OCI-LY1 (cell line): ENCODE results near the gene DENND1A.

Experiments used
- H2AFZ ChIP-seq: fragments of 200-600 bp; sonication (generic), shearing (Covaris generic); 2 replicates; pipeline ENCODE4 v1.6.0; 2014; ENCODE audit warnings: antibody characterized with exemption, mild to moderate bottlenecking, low read length
- H3F3A ChIP-seq: fragments of 200-600 bp; sonication (generic), shearing (Covaris generic); 2 replicates; pipeline ENCODE4 v1.6.0; 2014; ENCODE audit warnings: mild to moderate bottlenecking, antibody characterized with exemption, low read length, moderate library complexity; ENCODE audit not compliant: insufficient read depth
- H3K27ac ChIP-seq: fragments of 200-600 bp; sonication (generic); 2 replicates; pipeline ENCODE4 v1.5.1; 2014; ENCODE audit warnings: low read length, mixed run types, mild to moderate bottlenecking, low read depth; ENCODE audit not compliant: poor library complexity, severe bottlenecking
- H3K27me3 ChIP-seq: fragments of 200-600 bp; sonication (generic); 2 replicates; pipeline ENCODE4 v1.6.0; 2014; ENCODE audit warnings: antibody characterized with exemption, mild to moderate bottlenecking, low read length, moderate library complexity; ENCODE audit not compliant: insufficient read depth
- H3K36me3 ChIP-seq: fragments of 200-600 bp; sonication (generic); 2 replicates; pipeline ENCODE4 v1.6.1; 2014; ENCODE audit warnings: mild to moderate bottlenecking, antibody characterized with exemption, low read length, moderate library complexity, mixed read lengths; ENCODE audit not compliant: insufficient read depth
- H3K4me1 ChIP-seq: fragments of 200-600 bp; sonication (generic); 2 replicates; pipeline ENCODE4 v1.5.1; 2014; ENCODE audit warnings: mild to moderate bottlenecking, low read length, moderate library complexity; ENCODE audit not compliant: insufficient read depth, severe bottlenecking
- H3K4me2 ChIP-seq: fragments of 200-600 bp; sonication (generic), shearing (Covaris generic); 2 replicates; pipeline ENCODE4 v1.6.1; 2014; ENCODE audit warnings: low read length
- H3K4me3 ChIP-seq: fragments of 200-600 bp; sonication (generic); 2 replicates; pipeline ENCODE4 v1.5.1; 2014; ENCODE audit warnings: low read length, low read depth, mild to moderate bottlenecking, mixed read lengths; ENCODE audit not compliant: poor library complexity, severe bottlenecking
- H3K79me2 ChIP-seq: fragments of 200-600 bp; shearing (Covaris generic); 2 replicates; pipeline ENCODE4 v1.6.1; 2016; ENCODE audit warnings: mixed run types, low read length, mixed read lengths; ENCODE audit not compliant: insufficient read depth
- H3K9ac ChIP-seq: fragments of 200-600 bp; sonication (generic), shearing (Covaris generic); 2 replicates; pipeline ENCODE4 v1.6.1; 2014; ENCODE audit warnings: mild to moderate bottlenecking, low read length, mixed read lengths
- H3K9me2 ChIP-seq: fragments of 200-600 bp; sonication (generic), shearing (Covaris generic); 2 replicates; pipeline ENCODE4 v1.6.1; 2014; ENCODE audit warnings: low read depth, mild to moderate bottlenecking, low read length, mixed read lengths
- H3K9me3 ChIP-seq: fragments of 200-600 bp; shearing (Covaris generic); 2 replicates; pipeline ENCODE4 v1.6.1; 2014; ENCODE audit warnings: low read length, mixed read lengths
- H4K20me1 ChIP-seq: fragments of 200-600 bp; sonication (generic), shearing (Covaris generic); 2 replicates; pipeline ENCODE4 v1.6.0; 2016; ENCODE audit warnings: mild to moderate bottlenecking, low read length; ENCODE audit not compliant: insufficient read depth
- EZH2 ChIP-seq: fragments of 200-600 bp; sonication (generic), shearing (Covaris generic); IDR thresholded peaks from 2 replicates; pipeline ENCODE4 v1.8.0; 2017; ENCODE audit warnings: borderline replicate concordance, mixed run types, mild to moderate bottlenecking, antibody characterized with exemption, low read length, moderate library complexity, mixed read lengths
- TF ChIP-seq, protein P1 (sequence below): fragments of 200-600 bp; sonication (generic), shearing (Covaris generic); IDR thresholded peaks from 2 replicates; pipeline ENCODE4 v1.5.1; 2017; ENCODE audit warnings: mild to moderate bottlenecking, antibody characterized with exemption, low read length, moderate library complexity, mixed read lengths

The DENND1A gene

GRCh38 chr9:123392802-123393201 is 537.1 kb downstream of the DENND1A start:
- no peak overlapping the region for H3K4me2 ChIP-seq
- no peaks in the 10 kb centered on the region for H3F3A ChIP-seq
- H4K20me1 ChIP-seq: no peaks in the 10 kb centered on the region
- no peak for TF ChIP-seq EZH2
- TF ChIP-seq, protein P1, sequence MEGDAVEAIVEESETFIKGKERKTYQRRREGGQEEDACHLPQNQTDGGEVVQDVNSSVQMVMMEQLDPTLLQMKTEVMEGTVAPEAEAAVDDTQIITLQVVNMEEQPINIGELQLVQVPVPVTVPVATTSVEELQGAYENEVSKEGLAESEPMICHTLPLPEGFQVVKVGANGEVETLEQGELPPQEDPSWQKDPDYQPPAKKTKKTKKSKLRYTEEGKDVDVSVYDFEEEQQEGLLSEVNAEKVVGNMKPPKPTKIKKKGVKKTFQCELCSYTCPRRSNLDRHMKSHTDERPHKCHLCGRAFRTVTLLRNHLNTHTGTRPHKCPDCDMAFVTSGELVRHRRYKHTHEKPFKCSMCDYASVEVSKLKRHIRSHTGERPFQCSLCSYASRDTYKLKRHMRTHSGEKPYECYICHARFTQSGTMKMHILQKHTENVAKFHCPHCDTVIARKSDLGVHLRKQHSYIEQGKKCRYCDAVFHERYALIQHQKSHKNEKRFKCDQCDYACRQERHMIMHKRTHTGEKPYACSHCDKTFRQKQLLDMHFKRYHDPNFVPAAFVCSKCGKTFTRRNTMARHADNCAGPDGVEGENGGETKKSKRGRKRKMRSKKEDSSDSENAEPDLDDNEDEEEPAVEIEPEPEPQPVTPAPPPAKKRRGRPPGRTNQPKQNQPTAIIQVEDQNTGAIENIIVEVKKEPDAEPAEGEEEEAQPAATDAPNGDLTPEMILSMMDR: no peak
- H3K9me2 ChIP-seq: no peaks in the 10 kb centered on the region
- no peak overlapping the region for H3K27ac ChIP-seq
- H3K4me3 ChIP-seq: no peak overlapping the region
- H2AFZ ChIP-seq: no peak overlapping the region
- H3K9me3 ChIP-seq: 0 out of 2 replicates have a peak, but pooled peaks cover 4% of the 10 kb centered on the region
- H3K36me3 ChIP-seq: no peaks in the 10 kb centered on the region
- no peaks in the 10 kb centered on the region for H3K79me2 ChIP-seq
- no peaks in the 10 kb centered on the region for H3K4me1 ChIP-seq
- no peak overlapping the region for H3K9ac ChIP-seq
- no peaks in the 10 kb centered on the region; the same call in 1 of the 2 replicates for H3K27me3 ChIP-seq

GRCh38 chr9:123391946-123392345 is 538.0 kb downstream of the DENND1A start:
- Histone ChIP-seq H3K36me3 (no peaks in the 10 kb centered on the region), H3K4me3 (no peak overlapping the region), H4K20me1 (no peaks in the 10 kb centered on the region), H2AFZ (no peak overlapping the region), H3K9me3 (0 out of 2 replicates have a peak, but pooled peaks cover 4% of the 10 kb centered on the region), H3K79me2 (no peaks in the 10 kb centered on the region), H3K4me2 (no peak overlapping the region), H3K27me3 (no peaks in the 10 kb centered on the region; the same call in 1 of the 2 replicates), H3K4me1 (no peaks in the 10 kb centered on the region), H3K9ac (no peak overlapping the region), H3K27ac (no peak overlapping the region), H3K9me2 (no peaks in the 10 kb centered on the region), H3F3A (no peaks in the 10 kb centered on the region)
- TF ChIP-seq, protein P1: no peak
- TF ChIP-seq EZH2: no peak

DNA sequence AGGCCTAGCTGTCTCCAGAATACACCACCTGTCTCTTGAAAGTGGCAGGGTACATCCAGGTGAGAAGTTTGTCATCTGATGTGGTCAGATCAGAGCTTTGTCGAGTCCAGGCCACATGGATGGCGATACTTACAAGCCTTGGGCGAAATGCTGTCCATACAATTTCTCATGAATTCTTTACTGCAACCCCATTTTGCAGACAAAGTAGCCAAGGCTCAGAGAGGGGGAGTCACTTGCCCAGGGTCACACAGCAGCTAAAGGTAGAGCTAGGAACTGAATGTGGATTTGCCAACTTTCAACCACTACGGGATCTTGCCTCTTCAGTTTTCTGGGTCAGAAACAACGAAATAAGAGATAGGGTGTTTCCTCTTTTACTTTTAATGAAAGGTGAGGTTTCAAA is 538.7 kb downstream of the DENND1A start:
- H3K27ac ChIP-seq: no peak overlapping the region
- no peaks in the 10 kb centered on the region for H3K79me2 ChIP-seq
- no peak overlapping the region for H3K9ac ChIP-seq
- H4K20me1 ChIP-seq: no peaks in the 10 kb centered on the region
- no peak overlapping the region for H3K4me3 ChIP-seq
- H3K27me3 ChIP-seq: no peaks in the 10 kb centered on the region; the same call in 1 of the 2 replicates
- H2AFZ ChIP-seq: no peak overlapping the region
- no peaks in the 10 kb centered on the region for H3K4me1 ChIP-seq
- 0 out of 2 replicates have a peak, but pooled peaks cover 4% of the 10 kb centered on the region for H3K9me3 ChIP-seq
- no peaks in the 10 kb centered on the region for H3K36me3 ChIP-seq
- no peaks in the 10 kb centered on the region for H3F3A ChIP-seq
- H3K9me2 ChIP-seq: no peaks in the 10 kb centered on the region
- TF ChIP-seq, protein P1: no peak
- no peak for TF ChIP-seq EZH2
- no peak overlapping the region for H3K4me2 ChIP-seq
